Heart left ventricle (tissue), 16 donors: Measurements from ENCODE around the gene ADAM8. TPM values are rescaled to one million over a fixed set of nuclear protein-coding genes. Genes with fewer than 3 reads are reported as not detected.

Source experiments
- ATAC-seq, 4 donors: fragments of 200-7000 bp; cut with Tn5 transposase; one replicate each; pipeline ENCODE4 v1.9.1; 2020 to 2022; ENCODE audit warnings: moderate library complexity in 4 of 4, mild to moderate bottlenecking in 3 of 4, moderate number of reproducible peaks in 1 of 4
- DNase-seq, 5 donors: peaks; one replicate each; pipeline ENCODE4 v3.0.0-alpha.2; 2020
- H3K27ac ChIP-seq, 12 donors: fragments of 200-600 bp; sonication (generic) in 4 of 12; one replicate each; pipeline versions ENCODE4 v1.5.0 to v1.8.0; 2016 to 2022; ENCODE audit warnings: mild to moderate bottlenecking in 2 of 12
- H3K27me3 ChIP-seq, 9 donors: fragments of 200-600 bp; sonication (generic) in 2 of 9; one replicate each; pipeline versions ENCODE4 v1.5.1 to v1.8.0; 2016 to 2022; ENCODE audit warnings: mild to moderate bottlenecking in 3 of 9
- H3K36me3 ChIP-seq, 9 donors: fragments of 200-600 bp; sonication (generic) in 2 of 9; one replicate each; pipeline versions ENCODE4 v1.5.0 to v1.8.0; 2018 to 2022; ENCODE audit warnings: mild to moderate bottlenecking in 2 of 9
- H3K4me1 ChIP-seq, 12 donors: fragments of 200-600 bp; sonication (generic) in 4 of 12; one replicate each; pipeline versions ENCODE4 v1.5.0 to v1.8.0; 2016 to 2022; ENCODE audit warnings: mild to moderate bottlenecking in 3 of 12
- H3K4me3 ChIP-seq, 12 donors: fragments of 200-600 bp; sonication (generic) in 4 of 12; one replicate each; pipeline versions ENCODE4 v1.5.0 to v1.8.0; 2017 to 2022; ENCODE audit warnings: mild to moderate bottlenecking in 9 of 12, moderate library complexity in 4 of 12
- H3K9me3 ChIP-seq, 12 donors: fragments of 200-600 bp; sonication (generic) in 4 of 12; one replicate each; pipeline versions ENCODE4 v1.5.0 to v1.8.0; 2016 to 2022; ENCODE audit warnings: mild to moderate bottlenecking in 1 of 12
- CTCF ChIP-seq, 12 donors: fragments of 200-600 bp; sonication (generic) in 4 of 12; IDR thresholded peaks; one replicate each; pipeline versions ENCODE4 v1.5.0 to v1.8.0; 2018 to 2022; ENCODE audit warnings: antibody characterized with exemption in 12 of 12, mild to moderate bottlenecking in 5 of 12
- POLR2A ChIP-seq, 2 donors: fragments of 450-650 bp; IDR thresholded peaks; one replicate each; pipeline ENCODE4 v1.6.1; 2017; ENCODE audit warnings: antibody characterized with exemption in 2 of 2, mild to moderate bottlenecking in 2 of 2, moderate library complexity in 2 of 2
- WGBS, 4 donors: extraction: QIAGEN DNeasy Blood & Tissue Kit in 2 of 4; methylation state at CpG; one replicate each; pipeline versions ENCODE4 v1.1.5 to v1.1.7; 2013 to 2018; 5-methylcytosine and 5-hydroxymethylcytosine counted together
- intact Hi-C, 10 donors: fragments of 100-400 bp; cut with DNase I; formaldehyde crosslinking; loops; one replicate each; pipeline versions ENCODE4 v1.11.1 to v1.14.2; 2022
- polyA plus RNA-seq, 2 donors: library from polyadenylated mRNA; stranded (reverse); fragments of 200-250 nt; gene quantifications; one replicate each; pipeline ENCODE4 v1.2.3, GENCODE V29; 2013
- total RNA-seq, 9 donors: library from RNA; depleted of rRNA in 2 of 9; stranded (reverse); fragments of >200 nt in 2 of 9; fragmentation: NEBNext Ultra II Directional in 3 of 9; extraction: Animal tissue kit (Norgen Biotek cat#: 25700) in 3 of 9; gene quantifications; one replicate each; pipeline versions ENCODE4 v1.1.0 to v1.2.4, GENCODE V29; 2016 to 2023
- donor health status: ischemic (EF 13 %, LVEDD 7.1; RV severe dilation, severe dysfunction).
- donor health status: healthy with polysubstance abuse.
- donor health status: DM: no; HTN: yes; CAD: no.
- donor health status: DM: no; HTN: no; CAD: no.
- donor health status: ischemic (EF 25% LVEDD 6.9; RV normal size, moderate dysfunction).
- donor health status: ischemic (EF 25% LVEDD 5.7; RV mildly dilated, moderate dysfunction).
- donor health status: healthy.
- donor health status: DM: yes; HTN: yes; CAD: no.
- donor health status: ischemic (EF 35%, LVEDD 5.7; RV mildly dilated, moderate dysfunction).
- donor health status: nonischemic (EF 11% LVEDD 7.7; RV severe dilation, severe dysfunction).
- donor health status: DM: yes; HTN: yes; CAD: no.
- donor health status: PGD.
- donor health status: ischemic (EF 29% LVEDD 5.4; RV normal size, mild dysfunction).
- donor health status: nonischemic (EF 23%, LVEDD 6.1; RV moderate dilation, normal function).

Gene ADAM8
- total and polyA plus RNA-seq, 11 donors = 0.50 to 10.3 (median 1.6) TPM

GRCh38 chr10:133309100-133309719 lies 32.5 kb upstream of the ADAM8 start:
- peaks cover 0 to 41% (median 21%) of the 10 kb centered on the region in 12 donors for H3K4me1 ChIP-seq
- peak; percentile 81 to 95 (median 95) for ATAC-seq
- TF ChIP-seq CTCF (IDR thresholded peaks at IDR 0.05) = no peak
- TF ChIP-seq POLR2A (IDR thresholded peaks at IDR 0.05) = no peak
- intact Hi-C loops = loop anchor here in 2 of 10 donors (2.0 to 5.0 kb wide), 4 partner anchors 46 to 83 kb away; partner anchors contain the start of genes MTG1 (in 1 of the 2) and PAOX (in 1 of the 2)
- no peaks in the 10 kb centered on the region for H3K27me3 ChIP-seq
- WGBS, 4 donors = 26 to 39% (median 26%) methylated on average over 33 to 46 of the region's 46 CpGs
- peak overlapping the region; percentile 92 to 99 (median 98) for H3K27ac ChIP-seq
- peak; percentile 91 to 98 (median 93) for DNase-seq
- H3K4me3 ChIP-seq = peak overlapping the region; percentile 78 to 100 (median 97)
- peaks cover 0 to 38% (median 26%) of the 10 kb centered on the region in 9 donors for H3K36me3 ChIP-seq
- no peaks in the 10 kb centered on the region for H3K9me3 ChIP-seq

GRCh38 chr10:133308421-133309099 lies 31.9 kb upstream of the ADAM8 start, which contains the start of the genes TUBGCP2 and ZNF511:
Gene TUBGCP2 (minus strand): TSS chr10:133308872. CDS start chr10:133302941, 5,931 bp downstream.
Gene ZNF511 (plus strand): TSS chr10:133308914. CDS start chr10:133308944, 30 bp downstream.
- Histone ChIP-seq H3K4me1 (peaks cover 0 to 38% (median 21%) of the 10 kb centered on the region in 12 donors), H3K27ac (peak within 1 kb of the TSS; percentile 92 to 99 (median 98)), H3K9me3 (no peaks in the 10 kb centered on the region), H3K4me3 (peak within 1 kb of the TSS; percentile 78 to 100 (median 97)), H3K27me3 (no peaks in the 10 kb centered on the region), H3K36me3 (peaks cover 0 to 38% (median 26%) of the 10 kb centered on the region in 9 donors)
- WGBS, 4 donors = 0% methylated on average over 28 to 89 of the region's 89 CpGs
- peak; percentile 62 to 93 (median 81) for ATAC-seq
- intact Hi-C loops = loop anchor here in 2 of 10 donors (2.0 to 5.0 kb wide), 4 partner anchors 46 to 84 kb away; partner anchors contain the start of genes MTG1 (in 1 of the 2) and PAOX (in 1 of the 2)
- DNase-seq = peak; percentile 90 to 96 (median 92)
- TF ChIP-seq POLR2A (IDR thresholded peaks at IDR 0.05) = peak in 1 of 2 donors; percentile 62
- TF ChIP-seq CTCF (IDR thresholded peaks at IDR 0.05) = peak in 4 of 12 donors; percentile 12 to 38 (median 20)

DNA sequence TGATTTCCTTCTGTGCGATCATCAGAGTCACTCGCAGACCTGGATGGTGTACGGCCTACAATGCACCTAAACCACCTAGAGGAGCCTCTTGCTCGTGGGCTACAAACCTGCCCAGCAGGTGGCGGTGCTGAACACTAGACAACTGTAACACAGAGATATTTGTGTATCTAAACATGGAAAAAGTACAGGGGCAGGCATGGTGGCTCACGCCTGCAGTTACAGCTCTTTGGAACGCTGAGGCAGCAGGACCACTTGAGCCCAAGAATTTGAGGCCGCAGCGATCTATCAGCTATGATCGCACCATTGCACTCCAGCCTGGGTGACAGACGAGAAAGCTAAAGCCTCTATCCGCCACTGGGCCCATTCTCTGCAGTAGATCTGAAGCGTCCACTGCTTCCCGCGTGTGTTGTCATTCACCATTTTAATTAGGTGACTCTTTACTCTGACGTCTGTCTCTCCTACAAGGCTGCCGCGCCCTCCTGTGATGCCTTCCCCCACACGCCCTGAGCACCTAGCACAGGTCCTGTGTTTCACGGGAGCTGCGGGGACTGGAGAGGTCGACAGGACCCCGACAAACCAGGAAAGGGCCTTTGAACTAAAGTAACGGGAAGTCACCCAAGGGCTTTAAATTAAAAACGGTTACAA lies 31.2 kb upstream of the ADAM8 start:
- peak overlapping the region; percentile 78 to 100 (median 97) for H3K4me3 ChIP-seq
- H3K27ac ChIP-seq = peak overlapping the region; percentile 92 to 99 (median 98)
- no peaks in the 10 kb centered on the region for H3K9me3 ChIP-seq
- peak; percentile 28 to 66 (median 55) for TF ChIP-seq CTCF (IDR thresholded peaks at IDR 0.05)
- no peak for TF ChIP-seq POLR2A (IDR thresholded peaks at IDR 0.05)
- peak in 4 of 5 donors; percentile 59 to 81 (median 68) for DNase-seq
- H3K4me1 ChIP-seq = peaks cover 0 to 38% (median 21%) of the 10 kb centered on the region in 12 donors
- intact Hi-C loops = loop anchor here in 2 of 10 donors (2.0 to 5.0 kb wide), 4 partner anchors 45 to 84 kb away; partner anchors contain the start of genes MTG1 (in 1 of the 2) and PAOX (in 1 of the 2)
- 4 to 9% (median 7%) methylated on average over 23 to 25 of the region's 25 CpGs for whole genome bisulfite sequencing, 4 donors
- no peaks in the 10 kb centered on the region for H3K27me3 ChIP-seq
- ATAC-seq = peak in 2 of 4 donors; percentile 23 to 36
- H3K36me3 ChIP-seq = peaks cover 0 to 37% (median 27%) of the 10 kb centered on the region in 9 donors
